SKM-1 (cell line): Measurements from ENCODE around the gene CCDC158.
A peak's percentile ranks its signal among the peaks of the same experiment; 100 is the strongest.
"Not testable (repeated sequence)": the region's sequence is repeated elsewhere in the genome, so short reads cannot be mapped to it uniquely, and the experiment has no call there.

Experiments used
- DNase-seq: peaks from one replicate; lab custom pipeline; 2025; ENCODE audit not compliant: unreplicated experiment; lab: John Stamatoyannopoulos, UW

CCDC158 gene

GRCh38 chr4:76430519-76431388 lies 9.8 kb upstream of the CCDC158 start:
- DNase-seq = peak; percentile 19

GRCh38 chr4:76429636-76430035 lies 8.7 kb upstream of the CCDC158 start:
- DNase-seq = peak; percentile 33

GRCh38 chr4:76426272-76426671 lies 5.3 kb upstream of the CCDC158 start:
- DNase-seq = no peak

- not testable (repeated sequence) for DNase-seq
Measured at GRCh38 chr4:76423159-76423558, 2.2 kb upstream of the CCDC158 start.

GRCh38 chr4:76420188-76420761 lies 666 bp downstream of the CCDC158 start:
- no peak for DNase-seq

GRCh38 chr4:76410636-76411035 lies 10.3 kb downstream of the CCDC158 start:
- no peak for DNase-seq

- DNase-seq = no peak
Measured at GRCh38 chr4:76407440-76408119, 13.4 kb downstream of the CCDC158 start.

- no peak for DNase-seq
Measured at GRCh38 chr4:76406081-76406480, 14.9 kb downstream of the CCDC158 start.

- DNase-seq = no peak
Measured at GRCh38 chr4:76401654-76402053, 19.3 kb downstream of the CCDC158 start.

GRCh38 chr4:76388160-76388908 lies 32.6 kb downstream of the CCDC158 start:
- no peak for DNase-seq

GRCh38 chr4:76386566-76387305 lies 34.2 kb downstream of the CCDC158 start:
- DNase-seq = peak; percentile 85

- no peak for DNase-seq
Measured at GRCh38 chr4:76385974-76386373, 35.0 kb downstream of the CCDC158 start.

- no peak for DNase-seq
Measured at GRCh38 chr4:76384052-76384451, 36.9 kb downstream of the CCDC158 start.

- no peak for DNase-seq
Measured at GRCh38 chr4:76383001-76383400, 37.9 kb downstream of the CCDC158 start.

- peak; percentile 15 for DNase-seq
Measured at GRCh38 chr4:76381986-76382385, 39.0 kb downstream of the CCDC158 start.

GRCh38 chr4:76380561-76380960 lies 40.4 kb downstream of the CCDC158 start:
- DNase-seq = no peak

- DNase-seq = peak; percentile 2
Measured at GRCh38 chr4:76377911-76378310, 43.0 kb downstream of the CCDC158 start.

- peak; percentile 35 for DNase-seq
Measured at GRCh38 chr4:76377481-76377901, 43.5 kb downstream of the CCDC158 start.

GRCh38 chr4:76376534-76376933 lies 44.4 kb downstream of the CCDC158 start:
- DNase-seq = no peak

- no peak for DNase-seq
Measured at GRCh38 chr4:76375703-76376102, 45.2 kb downstream of the CCDC158 start.
